Putamen (tissue), 1 donor: ENCODE results near the gene NANP.

Source experiments
- DNase-seq: peaks from one replicate; pipeline ENCODE4 v3.0.0-alpha.2; 2016; ENCODE audit warnings: low spot score

NANP gene

GRCh38 chr20:25571240-25571639 is 52.6 kb downstream of the NANP start:
- DNase-seq: no peak

GRCh38 chr20:25570148-25570530 is 53.7 kb downstream of the NANP start:
- DNase-seq: no peak

DNA sequence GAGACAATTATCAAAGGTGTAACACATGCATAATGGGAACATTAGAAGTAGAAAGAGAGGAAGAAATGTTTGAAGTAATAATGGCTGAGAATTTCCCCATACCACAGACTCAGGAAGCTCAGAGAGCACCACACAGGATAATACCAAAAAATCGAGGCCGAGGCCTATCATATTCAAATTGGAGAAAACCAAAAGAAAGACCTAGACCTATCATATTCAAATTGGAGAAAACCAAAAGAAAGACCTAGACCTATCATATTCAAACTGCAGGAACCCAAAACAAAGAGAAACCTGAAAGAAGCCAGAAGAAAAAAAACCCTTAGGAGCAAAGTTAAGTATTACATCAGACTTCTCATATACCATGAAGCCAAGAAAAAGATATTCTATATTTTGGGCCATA is 56.5 kb downstream of the NANP start:
- DNase-seq: no peak

- no peak for DNase-seq
Measured at GRCh38 chr20:25566821-25567220, 57.0 kb downstream of the NANP start.

GRCh38 chr20:25565578-25566157 is 58.1 kb downstream of the NANP start:
- no peak for DNase-seq

GRCh38 chr20:25563876-25564275 is 59.9 kb downstream of the NANP start:
- no peak for DNase-seq

DNA sequence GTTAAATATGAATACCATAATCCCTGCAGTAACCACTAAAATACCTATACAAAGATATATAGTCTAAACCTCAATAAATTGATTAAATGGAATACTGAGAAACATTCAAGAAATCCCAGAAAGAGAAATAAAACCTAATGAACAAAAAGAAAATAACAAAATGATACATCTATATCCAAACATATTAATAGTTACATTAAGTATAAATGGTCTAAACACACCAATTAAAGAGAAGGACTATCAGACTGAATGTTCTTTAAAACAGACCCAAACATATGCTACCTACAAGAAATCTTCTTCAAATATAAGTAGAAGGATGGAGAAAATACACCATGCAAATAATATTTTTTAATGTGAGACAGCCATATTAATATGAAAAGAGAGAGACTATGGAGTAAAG is 60.5 kb downstream of the NANP start:
- no peak for DNase-seq
